HAP-1 (cell line): ENCODE data around the gene ZFYVE19.
A peak's percentile ranks its signal among the peaks of the same experiment; 100 is the strongest.

Experiments
- DNase-seq, 2 experiments: peaks; one replicate each; pipeline ENCODE4 v3.0.0-alpha.2; 2016 to 2020; ENCODE audit warnings: low spot score in 2 of 2
- H3K27me3 ChIP-seq: fragments of 250-450 bp; sonication (Bioruptor Pico); 2 replicates; pipeline ENCODE4 v1.5.1; 2020; ENCODE audit warnings: low read depth, mild to moderate bottlenecking, moderate library complexity
- H3K36me3 ChIP-seq: fragments of 250-450 bp; sonication (Bioruptor Pico); replicated peaks from 2 replicates; pipeline ENCODE4 v1.5.1; 2020; ENCODE audit warnings: mild to moderate bottlenecking
- H3K4me1 ChIP-seq: fragments of 250-450 bp; sonication (Bioruptor Pico); 2 replicates; pipeline ENCODE4 v1.5.1; 2020; ENCODE audit warnings: mild to moderate bottlenecking
- H3K4me3 ChIP-seq: fragments of 250-450 bp; sonication (Bioruptor Pico); 2 replicates; pipeline ENCODE4 v1.5.1; 2020; ENCODE audit warnings: mild to moderate bottlenecking, moderate library complexity
- H3K9me3 ChIP-seq: fragments of 250-450 bp; sonication (Bioruptor Pico); 2 replicates; pipeline ENCODE4 v1.5.1; 2020; ENCODE audit warnings: mild to moderate bottlenecking, moderate library complexity
- in situ Hi-C: fragments of 300-500 bp; cut with MboI; formaldehyde crosslinking; loops from 3 replicates; pipeline ENCODE4 v1.14.3; 2020; ENCODE audit warnings: low sequenced_read_pairs, inconsistent platforms, mixed read lengths

ZFYVE19 gene

DNA sequence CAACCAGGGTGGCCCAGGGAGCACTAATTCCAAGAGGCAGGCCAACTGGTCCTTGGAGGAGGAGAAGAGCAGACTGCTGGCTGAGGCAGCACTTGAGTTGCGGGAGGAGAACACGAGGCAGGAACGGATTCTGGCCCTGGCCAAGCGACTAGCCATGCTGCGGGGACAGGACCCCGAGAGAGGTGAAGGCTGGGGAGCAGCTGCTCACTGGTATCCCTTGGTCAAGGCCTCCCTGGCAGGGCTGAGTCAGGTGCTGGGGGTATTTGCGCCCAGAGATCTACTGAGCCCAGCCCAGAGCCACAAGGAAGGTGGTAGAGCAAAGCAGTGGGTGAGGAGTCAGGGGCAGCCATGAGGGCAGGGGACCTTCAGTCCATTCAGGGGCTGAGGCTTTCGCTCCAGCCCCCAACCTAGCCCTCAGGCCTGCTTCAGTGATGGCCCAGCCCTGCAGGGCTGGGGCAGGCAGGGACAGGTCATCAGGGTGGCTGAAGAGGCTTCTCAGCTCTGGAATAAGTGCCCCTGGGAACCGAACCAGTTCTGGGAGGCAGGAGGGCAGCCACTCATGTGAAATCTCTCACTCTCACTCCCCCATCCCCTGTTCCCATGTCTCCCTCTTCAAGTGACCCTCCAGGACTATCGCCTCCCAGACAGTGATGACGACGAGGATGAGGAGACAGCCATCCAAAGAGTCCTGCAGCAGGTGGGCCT lies 6.0 kb downstream of the ZFYVE19 start:
- Histone ChIP-seq H3K4me1 (peaks cover 6% of the 10 kb centered on the region), H3K27me3 (no peaks in the 10 kb centered on the region), H3K9me3 (no peaks in the 10 kb centered on the region), H3K4me3 (no peak overlapping the region), H3K36me3 (no peaks in the 10 kb centered on the region; the same call in 1 of the 2 replicates)
- in situ Hi-C loops: no loop called here
- no peak for DNase-seq

DNA sequence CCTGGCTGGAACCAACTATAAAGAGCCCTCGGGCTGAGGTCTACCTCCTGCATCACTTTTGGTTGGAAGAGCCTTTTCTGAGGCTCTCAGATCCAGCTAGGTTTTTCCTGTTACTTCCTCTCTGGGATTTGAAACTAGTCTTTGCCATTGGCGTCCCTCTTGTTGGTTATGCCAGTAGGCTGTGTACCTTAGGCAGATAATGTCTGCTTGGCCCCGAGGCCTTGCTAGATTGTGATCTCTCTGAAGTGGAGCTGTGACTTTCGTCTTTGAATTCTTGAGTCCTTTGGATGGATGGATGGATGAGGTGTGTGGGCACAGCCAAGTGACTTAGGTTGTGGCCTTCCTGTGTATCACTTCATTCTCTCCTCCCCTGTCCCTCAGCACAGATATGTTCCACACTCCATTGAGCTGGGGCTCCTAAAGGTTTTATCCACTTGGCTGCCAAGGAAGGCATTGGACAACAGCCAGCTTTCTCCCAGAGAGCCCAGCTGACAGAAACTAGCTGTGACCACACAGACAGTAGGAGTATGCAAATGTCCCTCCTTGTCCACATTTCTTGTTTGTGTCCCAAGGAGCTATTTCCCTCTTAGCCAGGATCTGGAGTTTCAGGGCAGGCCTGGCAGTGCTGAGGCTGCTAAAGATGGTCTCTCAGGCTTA lies 8.3 kb downstream of the ZFYVE19 start:
- Histone ChIP-seq H3K4me1 (no peaks in the 10 kb centered on the region), H3K9me3 (no peaks in the 10 kb centered on the region), H3K27me3 (no peaks in the 10 kb centered on the region), H3K4me3 (no peak overlapping the region), H3K36me3 (no peaks in the 10 kb centered on the region; the same call in 1 of the 2 replicates)
- no peak for DNase-seq
- in situ Hi-C loops: no loop called here

- no peaks in the 10 kb centered on the region for H3K36me3 ChIP-seq
- no peak overlapping the region for H3K4me3 ChIP-seq
- no peaks in the 10 kb centered on the region for H3K27me3 ChIP-seq
- no peaks in the 10 kb centered on the region for H3K4me1 ChIP-seq
- in situ Hi-C loops: no loop called here
- DNase-seq: no peak
- H3K9me3 ChIP-seq: no peaks in the 10 kb centered on the region
Observed at GRCh38 chr15:40819048-40819447, 12.2 kb downstream of the ZFYVE19 start.

GRCh38 chr15:40821195-40821594 lies 14.3 kb downstream of the ZFYVE19 start:
- in situ Hi-C loops: no loop called here
- no peaks in the 10 kb centered on the region for H3K27me3 ChIP-seq
- no peaks in the 10 kb centered on the region for H3K36me3 ChIP-seq
- no peak for DNase-seq
- no peaks in the 10 kb centered on the region for H3K4me1 ChIP-seq
- no peaks in the 10 kb centered on the region for H3K9me3 ChIP-seq
- no peak overlapping the region for H3K4me3 ChIP-seq

- in situ Hi-C loops: no loop called here
- Histone ChIP-seq H3K9me3 (no peaks in the 10 kb centered on the region), H3K4me3 (no peak overlapping the region), H3K36me3 (no peaks in the 10 kb centered on the region), H3K4me1 (no peaks in the 10 kb centered on the region), H3K27me3 (no peaks in the 10 kb centered on the region)
- no peak for DNase-seq
Observed at GRCh38 chr15:40823572-40824343, 16.9 kb downstream of the ZFYVE19 start.

- in situ Hi-C loops: no loop called here
- DNase-seq: peak in 1 of 2 experiments; percentile 8
- Histone ChIP-seq H3K4me3 (no peak overlapping the region), H3K27me3 (no peaks in the 10 kb centered on the region), H3K4me1 (no peaks in the 10 kb centered on the region), H3K9me3 (no peaks in the 10 kb centered on the region), H3K36me3 (no peaks in the 10 kb centered on the region)
Observed at GRCh38 chr15:40825661-40826422, 19.0 kb downstream of the ZFYVE19 start.

- no peaks in the 10 kb centered on the region for H3K9me3 ChIP-seq
- no peaks in the 10 kb centered on the region for H3K36me3 ChIP-seq
- no peak overlapping the region for H3K4me3 ChIP-seq
- no peak for DNase-seq
- no peaks in the 10 kb centered on the region for H3K4me1 ChIP-seq
- in situ Hi-C loops: no loop called here
- no peaks in the 10 kb centered on the region for H3K27me3 ChIP-seq
Observed at GRCh38 chr15:40826423-40827075, 19.7 kb downstream of the ZFYVE19 start.

GRCh38 chr15:40828447-40829036 lies 21.7 kb downstream of the ZFYVE19 start, which contains the start of gene PPP1R14D:
Gene PPP1R14D, minus strand, starts transcription at chr15:40828708. Its CDS starts 67 bp downstream, at chr15:40828641.
- H3K9me3 ChIP-seq: no peaks in the 10 kb centered on the region
- no peak for DNase-seq
- in situ Hi-C loops: no loop called here
- H3K4me1 ChIP-seq: no peaks in the 10 kb centered on the region
- H3K4me3 ChIP-seq: no peak within 1 kb of the TSS
- no peaks in the 10 kb centered on the region for H3K27me3 ChIP-seq
- H3K36me3 ChIP-seq: no peaks in the 10 kb centered on the region

- no peaks in the 10 kb centered on the region for H3K36me3 ChIP-seq
- in situ Hi-C loops: no loop called here
- H3K4me3 ChIP-seq: no peak overlapping the region
- no peaks in the 10 kb centered on the region for H3K4me1 ChIP-seq
- H3K27me3 ChIP-seq: no peaks in the 10 kb centered on the region
- DNase-seq: no peak
- no peaks in the 10 kb centered on the region for H3K9me3 ChIP-seq
Observed at GRCh38 chr15:40829115-40829514, 22.2 kb downstream of the ZFYVE19 start.

GRCh38 chr15:40830884-40831283 lies 24.0 kb downstream of the ZFYVE19 start:
- in situ Hi-C loops: no loop called here
- no peak overlapping the region for H3K4me3 ChIP-seq
- DNase-seq: no peak
- H3K4me1 ChIP-seq: 0 out of 2 replicates have a peak, but pooled peaks cover 4% of the 10 kb centered on the region
- H3K36me3 ChIP-seq: no peaks in the 10 kb centered on the region
- no peaks in the 10 kb centered on the region for H3K27me3 ChIP-seq
- no peaks in the 10 kb centered on the region for H3K9me3 ChIP-seq

DNA sequence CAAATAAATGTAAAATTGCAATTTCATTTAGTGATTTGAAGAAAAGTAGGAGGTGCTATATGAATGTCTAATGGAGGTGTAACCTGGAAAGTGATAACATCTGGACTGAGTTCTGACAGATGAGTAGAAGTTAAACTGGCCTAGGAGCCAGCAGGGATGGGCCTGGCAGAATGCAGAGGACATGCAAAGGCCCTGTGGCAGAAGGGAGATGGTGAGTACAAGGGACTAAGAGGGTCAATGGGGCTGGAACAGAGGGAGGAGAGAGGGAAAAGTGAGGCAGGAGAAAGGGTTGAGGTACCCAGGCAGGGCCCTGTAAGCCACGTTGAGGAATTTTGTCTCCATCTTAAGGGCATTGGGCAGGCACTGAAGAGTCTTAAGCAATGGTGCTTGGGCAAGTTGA lies 25.0 kb downstream of the ZFYVE19 start:
- H3K4me1 ChIP-seq: 0 out of 2 replicates have a peak, but pooled peaks cover 4% of the 10 kb centered on the region
- H3K4me3 ChIP-seq: no peak overlapping the region
- H3K9me3 ChIP-seq: no peaks in the 10 kb centered on the region
- H3K36me3 ChIP-seq: no peaks in the 10 kb centered on the region
- H3K27me3 ChIP-seq: no peaks in the 10 kb centered on the region
- in situ Hi-C loops: no loop called here
- DNase-seq: no peak

- in situ Hi-C loops: no loop called here
- no peaks in the 10 kb centered on the region for H3K27me3 ChIP-seq
- no peak overlapping the region for H3K4me3 ChIP-seq
- H3K9me3 ChIP-seq: no peaks in the 10 kb centered on the region
- 0 out of 2 replicates have a peak, but pooled peaks cover 4% of the 10 kb centered on the region for H3K4me1 ChIP-seq
- no peak for DNase-seq
- H3K36me3 ChIP-seq: no peaks in the 10 kb centered on the region
Observed at GRCh38 chr15:40832903-40833302, 26.0 kb downstream of the ZFYVE19 start.

- Histone ChIP-seq H3K4me1 (0 out of 2 replicates have a peak, but pooled peaks cover 4% of the 10 kb centered on the region), H3K27me3 (no peaks in the 10 kb centered on the region), H3K9me3 (no peaks in the 10 kb centered on the region), H3K36me3 (no peaks in the 10 kb centered on the region), H3K4me3 (no peak overlapping the region)
- DNase-seq: no peak
- in situ Hi-C loops: no loop called here
Observed at GRCh38 chr15:40836020-40836419, 29.1 kb downstream of the ZFYVE19 start.
